ENCODE results near the gene ZFC3H1.

The ZFC3H1 gene

GRCh38 chr12:71649401-71649800, 14.2 kb downstream of the ZFC3H1 start:
- TF ChIP-seq CTCF (IDR thresholded peaks at IDR 0.05) = no peak
- no peaks in the 10 kb centered on the region for H3K36me3 ChIP-seq (ENCODE audit: control insufficient read depth, insufficient read depth, low read length)

GRCh38 chr12:71648537-71648936, 15.1 kb downstream of the ZFC3H1 start:
- no peak overlapping the region for H3K4me2 ChIP-seq (ENCODE audit: low read length)
- H2AFZ ChIP-seq = no peak overlapping the region
- H3K9me3 ChIP-seq (ENCODE audit: control insufficient read depth, low read length) = no peaks in the 10 kb centered on the region
- no peaks in the 10 kb centered on the region for H3K4me1 ChIP-seq
- peaks cover 19% of the 10 kb centered on the region for H3K79me2 ChIP-seq
- no peak for TF ChIP-seq CTCF (IDR thresholded peaks at IDR 0.05)
- no peak overlapping the region for H3K9ac ChIP-seq
- H3K36me3 ChIP-seq (ENCODE audit: control insufficient read depth, insufficient read depth, low read length) = no peaks in the 10 kb centered on the region
- no peaks in the 10 kb centered on the region for H3K27me3 ChIP-seq (ENCODE audit: control insufficient read depth, insufficient read depth, low read length)
- H3K27ac ChIP-seq = no peak overlapping the region
- H3K4me3 ChIP-seq (ENCODE audit: low read depth, low read length) = no peak overlapping the region

More at GRCh38 chr12:71649401-71649800, 14.2 kb downstream of the ZFC3H1 start:
- peaks cover 26% of the 10 kb centered on the region for H3K79me2 ChIP-seq
- H3K4me1 ChIP-seq = no peaks in the 10 kb centered on the region
- H3K27ac ChIP-seq = no peak overlapping the region
- no peaks in the 10 kb centered on the region for H3K27me3 ChIP-seq (ENCODE audit: control insufficient read depth, insufficient read depth, low read length)
- no peak overlapping the region for H3K4me2 ChIP-seq (ENCODE audit: low read length)
- H3K9me3 ChIP-seq (ENCODE audit: control insufficient read depth, low read length) = no peaks in the 10 kb centered on the region
- H3K4me3 ChIP-seq (ENCODE audit: low read depth, low read length) = no peak overlapping the region
- no peak overlapping the region for H2AFZ ChIP-seq
- no peak overlapping the region for H3K9ac ChIP-seq

- H3K9me3 ChIP-seq (ENCODE audit: control insufficient read depth, low read length) = no peaks in the 10 kb centered on the region
- H3K36me3 ChIP-seq (ENCODE audit: control insufficient read depth, insufficient read depth, low read length) = no peaks in the 10 kb centered on the region
- no peaks in the 10 kb centered on the region for H3K27me3 ChIP-seq (ENCODE audit: control insufficient read depth, insufficient read depth, low read length)
- no peaks in the 10 kb centered on the region for H3K4me1 ChIP-seq
- no peak overlapping the region for H3K4me3 ChIP-seq (ENCODE audit: low read depth, low read length)
- H3K79me2 ChIP-seq = peaks cover 9% of the 10 kb centered on the region
- no peak for TF ChIP-seq CTCF (IDR thresholded peaks at IDR 0.05)
- no peak overlapping the region for H3K27ac ChIP-seq
- H3K4me2 ChIP-seq (ENCODE audit: low read length) = no peak overlapping the region
- no peak overlapping the region for H2AFZ ChIP-seq
- no peak overlapping the region for H3K9ac ChIP-seq
These were observed 17.1 kb downstream of the ZFC3H1 start for GRCh38 chr12:71646512-71646911.

GRCh38 chr12:71645268-71645667, 18.4 kb downstream of the ZFC3H1 start:
- H3K4me3 ChIP-seq (ENCODE audit: low read depth, low read length) = no peak overlapping the region
- H3K9ac ChIP-seq = no peak overlapping the region
- no peaks in the 10 kb centered on the region for H3K27me3 ChIP-seq (ENCODE audit: control insufficient read depth, insufficient read depth, low read length)
- no peaks in the 10 kb centered on the region for H3K9me3 ChIP-seq (ENCODE audit: control insufficient read depth, low read length)
- no peak overlapping the region for H3K4me2 ChIP-seq (ENCODE audit: low read length)
- no peak for TF ChIP-seq CTCF (IDR thresholded peaks at IDR 0.05)
- H3K4me1 ChIP-seq = no peaks in the 10 kb centered on the region
- peaks cover 5% of the 10 kb centered on the region for H3K79me2 ChIP-seq
- H3K27ac ChIP-seq = no peak overlapping the region
- no peak overlapping the region for H2AFZ ChIP-seq
- H3K36me3 ChIP-seq (ENCODE audit: control insufficient read depth, insufficient read depth, low read length) = no peaks in the 10 kb centered on the region

GRCh38 chr12:71642264-71642663, 21.4 kb downstream of the ZFC3H1 start:
- no peaks in the 10 kb centered on the region for H3K4me1 ChIP-seq
- no peaks in the 10 kb centered on the region for H3K27me3 ChIP-seq (ENCODE audit: control insufficient read depth, insufficient read depth, low read length)
- H3K9ac ChIP-seq = no peak overlapping the region
- no peaks in the 10 kb centered on the region for H3K79me2 ChIP-seq
- TF ChIP-seq CTCF (IDR thresholded peaks at IDR 0.05) = no peak
- no peak overlapping the region for H3K4me2 ChIP-seq (ENCODE audit: low read length)
- H3K27ac ChIP-seq = no peak overlapping the region
- no peaks in the 10 kb centered on the region for H3K36me3 ChIP-seq (ENCODE audit: control insufficient read depth, insufficient read depth, low read length)
- H3K4me3 ChIP-seq (ENCODE audit: low read depth, low read length) = no peak overlapping the region
- H2AFZ ChIP-seq = no peak overlapping the region
- H3K9me3 ChIP-seq (ENCODE audit: control insufficient read depth, low read length) = no peaks in the 10 kb centered on the region
